Suprapubic skin (tissue), 3 donors: ENCODE measurements around the gene CPNE7.

ENCODE experiments used
- POLR2A ChIP-seq, 2 donors: fragments of 450-650 bp; IDR thresholded peaks; one replicate each; pipeline ENCODE4 v1.6.1; 2017; ENCODE audit warnings: antibody characterized with exemption in 2 of 2, mild to moderate bottlenecking in 2 of 2, moderate library complexity in 2 of 2
- TF ChIP-seq, protein P1 (sequence below), 2 donors: fragments of 200-600 bp in 1 of 2; fragments of 450-650 bp in 1 of 2; sonication (generic) in 1 of 2; IDR thresholded peaks; one replicate each; pipeline ENCODE4 v1.5.1; 2016 to 2019; ENCODE audit warnings: antibody characterized with exemption in 2 of 2, mild to moderate bottlenecking in 1 of 2, moderate library complexity in 1 of 2

DNA sequence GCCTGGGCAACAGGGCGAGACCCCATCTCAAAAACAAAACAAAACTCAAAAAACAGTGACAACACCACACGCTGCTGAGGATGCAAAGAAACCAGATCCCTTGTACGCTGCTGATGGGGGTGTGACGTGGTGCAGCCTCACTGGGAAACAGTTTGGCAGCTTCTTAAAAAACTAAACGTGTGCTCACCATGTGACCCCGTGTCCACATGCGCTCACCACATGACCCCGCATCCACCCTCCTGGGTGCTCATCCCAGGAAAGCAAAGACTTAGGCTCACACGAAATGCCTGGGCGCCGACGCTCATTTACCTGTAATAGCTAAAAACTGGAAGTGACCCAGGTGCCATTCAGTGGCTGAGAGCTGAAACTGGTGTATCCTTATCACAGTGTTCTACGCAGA lies 35.0 kb upstream of the CPNE7 start:
- TF ChIP-seq, protein P1, sequence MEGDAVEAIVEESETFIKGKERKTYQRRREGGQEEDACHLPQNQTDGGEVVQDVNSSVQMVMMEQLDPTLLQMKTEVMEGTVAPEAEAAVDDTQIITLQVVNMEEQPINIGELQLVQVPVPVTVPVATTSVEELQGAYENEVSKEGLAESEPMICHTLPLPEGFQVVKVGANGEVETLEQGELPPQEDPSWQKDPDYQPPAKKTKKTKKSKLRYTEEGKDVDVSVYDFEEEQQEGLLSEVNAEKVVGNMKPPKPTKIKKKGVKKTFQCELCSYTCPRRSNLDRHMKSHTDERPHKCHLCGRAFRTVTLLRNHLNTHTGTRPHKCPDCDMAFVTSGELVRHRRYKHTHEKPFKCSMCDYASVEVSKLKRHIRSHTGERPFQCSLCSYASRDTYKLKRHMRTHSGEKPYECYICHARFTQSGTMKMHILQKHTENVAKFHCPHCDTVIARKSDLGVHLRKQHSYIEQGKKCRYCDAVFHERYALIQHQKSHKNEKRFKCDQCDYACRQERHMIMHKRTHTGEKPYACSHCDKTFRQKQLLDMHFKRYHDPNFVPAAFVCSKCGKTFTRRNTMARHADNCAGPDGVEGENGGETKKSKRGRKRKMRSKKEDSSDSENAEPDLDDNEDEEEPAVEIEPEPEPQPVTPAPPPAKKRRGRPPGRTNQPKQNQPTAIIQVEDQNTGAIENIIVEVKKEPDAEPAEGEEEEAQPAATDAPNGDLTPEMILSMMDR (IDR thresholded peaks at IDR 0.05): no peak
- no peak for TF ChIP-seq POLR2A (IDR thresholded peaks at IDR 0.05)
